Stimulated activated CD8-positive, alpha-beta memory T cell treated with anti-CD3 and anti-CD28 coated beads, Interleukin-7, amount 100 ng/mL, for 48 hours (primary cell): ENCODE results near the gene SAMD1.
"Not testable (repeated sequence)": the region's sequence is repeated elsewhere in the genome, so short reads cannot be mapped to it uniquely, and the experiment has no call there.

Source experiments
- DNase-seq, 2 donors: peaks; one replicate each; pipeline ENCODE4 v3.0.0-alpha.2; 2020; ENCODE audit warnings: low read depth in 1 of 2; ENCODE audit errors: extremely low read depth in 1 of 2

Gene SAMD1

GRCh38 chr19:14061751-14062557 lies 28.6 kb downstream of the SAMD1 start, which contains the start of gene PALM3:
Gene PALM3 (minus strand): TSS chr19:14062076. CDS start chr19:14061980, 96 bp downstream.
- no peak for DNase-seq

GRCh38 chr19:14061081-14061749 lies 29.3 kb downstream of the SAMD1 start:
- no peak for DNase-seq

DNA sequence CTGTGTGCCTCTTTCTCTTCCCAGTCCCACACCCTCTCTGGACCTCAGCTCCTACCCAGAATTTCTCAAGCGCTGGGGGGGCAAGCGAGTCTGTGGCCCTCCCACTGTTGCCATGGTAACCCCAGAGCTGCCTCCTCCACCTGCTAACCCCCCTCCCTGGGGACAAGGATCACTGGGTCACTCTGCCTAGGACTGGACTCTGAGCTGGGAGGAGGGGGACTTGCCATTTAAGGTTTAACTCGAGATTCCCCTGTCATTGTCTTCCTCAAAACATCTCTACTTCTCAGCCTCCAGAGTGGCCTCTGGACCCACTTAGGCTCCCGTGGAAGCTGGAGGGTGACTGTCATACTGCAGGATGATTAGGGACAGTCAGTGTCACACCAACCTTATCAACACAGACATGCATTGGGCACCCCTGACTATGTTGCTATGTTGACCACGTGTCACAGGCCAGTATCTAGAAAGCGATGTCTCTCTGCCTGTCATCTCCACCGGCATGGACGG lies 30.8 kb downstream of the SAMD1 start:
- DNase-seq = no peak

GRCh38 chr19:14059093-14059480 lies 31.5 kb downstream of the SAMD1 start:
- peak in 1 of 2 donors; percentile 46 for DNase-seq

DNA sequence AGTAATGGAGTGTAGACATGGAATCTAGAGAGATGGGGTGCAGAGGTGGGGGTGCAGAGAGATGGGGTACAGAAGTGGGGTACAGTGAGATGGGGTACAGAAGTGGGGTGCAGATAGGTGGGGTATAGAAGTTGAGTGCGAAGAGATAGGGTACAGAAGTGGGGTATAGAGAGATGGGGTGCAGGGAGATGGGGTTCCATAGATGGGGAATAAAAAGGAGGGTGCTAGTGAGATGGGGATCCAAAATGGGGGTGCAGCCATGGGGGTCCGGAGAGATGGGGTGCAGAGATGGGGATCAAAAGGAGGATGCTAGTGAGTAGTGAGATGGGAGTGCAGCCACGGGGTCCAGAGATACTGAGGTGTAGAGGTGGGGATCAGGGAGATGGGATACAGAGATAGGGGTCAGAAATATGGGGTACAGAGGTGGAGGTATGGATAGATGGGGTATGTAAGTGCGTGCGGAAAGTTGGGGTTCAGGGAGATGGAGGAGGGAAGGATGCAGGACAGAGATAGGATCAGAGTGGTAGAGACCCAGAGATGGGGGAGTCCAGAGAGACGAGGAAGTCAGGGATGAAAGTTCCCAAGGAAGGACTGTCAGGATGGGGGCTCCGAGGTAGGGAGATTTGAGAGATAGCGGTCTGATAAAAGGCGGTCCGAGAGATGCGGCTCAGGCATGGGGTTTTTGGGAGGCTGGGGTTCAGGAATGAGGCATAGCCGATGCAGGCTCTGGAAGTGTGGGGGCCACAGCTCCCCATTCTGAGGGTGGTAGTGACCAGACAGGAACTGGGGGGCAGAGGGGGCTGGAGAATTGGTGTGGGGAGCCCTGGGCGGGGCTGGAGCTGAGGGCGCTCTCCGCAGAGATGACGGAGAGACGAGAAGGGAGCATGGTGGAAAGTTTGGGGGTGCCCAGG lies 32.1 kb downstream of the SAMD1 start:
- DNase-seq = no peak

DNA sequence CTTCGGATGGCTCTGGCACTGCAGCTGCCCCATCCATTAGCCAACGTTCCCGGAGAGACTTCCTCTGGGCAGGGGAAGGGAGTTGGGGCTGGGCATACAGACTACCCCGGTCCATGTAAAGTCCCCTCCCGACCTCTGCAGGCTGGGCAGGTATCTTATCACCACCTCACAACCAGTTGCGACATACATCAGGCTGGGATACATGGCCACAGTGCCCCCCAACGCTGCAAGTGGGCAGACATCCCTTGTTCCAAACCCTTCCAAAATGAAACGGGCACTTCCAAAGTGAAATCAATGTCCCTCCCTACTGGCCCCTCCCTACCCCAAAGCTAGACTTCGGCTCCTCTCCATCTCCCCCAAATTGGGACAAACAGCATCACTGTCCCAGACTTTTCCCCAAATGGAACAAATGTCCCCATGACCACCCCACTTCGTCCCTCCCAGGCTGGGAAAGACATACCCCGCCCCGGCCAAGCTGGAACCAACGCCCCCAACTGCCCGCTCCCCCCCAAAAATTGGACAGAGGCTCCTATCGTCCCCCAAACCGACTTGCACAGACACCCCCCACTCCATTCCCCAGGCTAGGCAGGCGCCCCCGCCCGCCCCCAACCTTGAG lies 33.7 kb downstream of the SAMD1 start:
- no peak for DNase-seq

- DNase-seq = no peak
These were observed 34.4 kb downstream of the SAMD1 start for GRCh38 chr19:14056069-14056666.

DNA sequence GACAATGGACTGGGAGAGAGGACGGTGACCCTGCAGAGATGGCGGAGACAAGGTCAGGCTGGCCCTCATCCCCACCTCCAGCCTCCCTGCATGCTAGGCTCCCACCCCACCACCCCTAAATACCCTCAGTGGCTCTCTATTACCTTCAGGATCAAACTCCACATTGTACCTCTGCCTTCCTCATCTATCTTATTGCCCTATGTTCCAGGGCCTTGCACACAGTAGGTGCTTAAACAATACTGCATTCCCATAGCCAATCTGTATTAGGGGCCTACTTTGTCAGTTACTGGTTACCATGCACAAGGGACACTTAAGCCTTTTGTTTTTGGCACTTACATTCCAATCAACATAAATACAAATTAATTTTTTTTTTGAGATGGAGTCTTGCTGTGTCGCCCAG lies 35.2 kb downstream of the SAMD1 start:
- DNase-seq = no peak

DNA sequence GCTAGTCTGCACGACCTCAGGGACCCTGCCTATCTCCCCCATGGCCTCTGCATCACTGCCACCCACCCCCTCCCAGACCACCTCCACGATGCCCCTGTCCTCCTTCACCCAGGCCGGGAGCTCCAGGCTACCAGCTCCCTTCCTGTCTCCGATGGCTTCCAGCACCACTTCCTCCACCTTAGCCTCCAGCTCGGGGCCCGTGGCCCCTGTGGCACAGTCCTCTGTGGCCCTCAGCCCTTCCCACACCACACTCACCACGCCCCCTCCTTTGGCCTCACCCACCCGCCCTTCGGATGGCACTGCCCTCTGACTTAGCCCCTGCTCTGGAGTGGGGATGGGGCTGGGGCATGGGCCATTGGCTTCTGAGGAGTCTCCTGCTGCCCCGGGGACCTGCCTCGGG lies 35.8 kb downstream of the SAMD1 start:
- no peak for DNase-seq

- no peak for DNase-seq
These were observed 36.5 kb downstream of the SAMD1 start for GRCh38 chr19:14054099-14054498.

DNA sequence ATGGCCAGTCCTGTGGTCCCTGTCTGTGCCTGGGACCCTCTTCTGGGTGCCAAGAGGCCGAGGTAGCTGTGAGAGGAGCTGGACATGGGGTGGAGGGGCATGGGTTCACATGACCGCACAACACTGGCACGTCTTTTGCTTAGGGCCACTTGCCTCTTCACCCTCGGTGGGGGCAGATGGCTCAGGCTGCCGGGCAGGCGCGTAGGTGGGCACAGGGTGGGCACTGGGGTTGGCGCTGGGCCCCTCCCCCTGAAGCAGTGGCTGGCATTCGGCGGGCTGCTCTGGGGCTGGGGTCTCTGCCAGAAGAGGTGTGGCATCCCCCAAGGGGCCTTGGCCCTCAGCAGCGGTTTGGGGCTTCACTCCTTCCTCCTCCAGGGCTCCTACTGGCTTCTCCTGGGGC lies 37.1 kb downstream of the SAMD1 start:
- no peak for DNase-seq

DNA sequence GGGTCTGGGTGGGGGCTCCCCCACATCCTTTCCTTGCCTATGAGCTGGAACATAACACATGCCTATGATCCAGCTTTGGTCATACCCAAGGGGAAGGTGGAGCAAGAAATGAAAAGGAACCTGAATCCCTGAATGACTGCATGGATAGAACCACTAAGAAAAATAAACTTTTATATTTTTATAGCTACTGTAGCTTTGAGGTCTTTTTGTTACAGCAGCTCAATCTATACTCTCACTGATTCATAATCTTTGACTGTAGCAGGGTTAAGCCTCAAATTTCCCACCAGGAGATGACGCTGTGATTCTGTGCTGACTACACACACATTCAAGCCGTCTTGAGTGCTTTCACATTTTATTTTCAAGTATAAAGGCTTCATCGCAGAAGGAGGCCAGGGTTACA lies 37.5 kb downstream of the SAMD1 start:
- no peak for DNase-seq

DNA sequence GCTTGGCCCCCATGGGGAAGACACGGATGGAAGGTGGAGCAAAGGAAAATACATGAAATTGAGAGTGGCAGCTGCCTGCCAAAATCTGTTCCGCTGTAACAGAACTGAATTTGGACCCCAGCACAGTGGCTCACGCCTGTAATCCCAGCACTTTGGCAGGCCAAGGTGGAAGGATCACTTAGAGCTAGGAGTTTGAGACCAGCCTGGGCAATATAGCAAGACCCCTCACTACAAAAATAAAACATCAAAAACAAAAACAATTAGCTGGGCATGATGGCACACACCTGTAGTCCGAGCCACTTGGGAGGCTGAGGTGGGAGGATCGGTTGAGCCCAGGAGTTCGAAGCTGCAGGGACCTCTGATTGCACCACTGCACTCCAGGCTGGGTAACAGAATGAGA lies 38.1 kb downstream of the SAMD1 start:
- DNase-seq = no peak

- DNase-seq = no peak
These were observed 38.6 kb downstream of the SAMD1 start for GRCh38 chr19:14051980-14052379.

GRCh38 chr19:14050961-14051360 lies 39.6 kb downstream of the SAMD1 start:
- not testable (repeated sequence) for DNase-seq

DNA sequence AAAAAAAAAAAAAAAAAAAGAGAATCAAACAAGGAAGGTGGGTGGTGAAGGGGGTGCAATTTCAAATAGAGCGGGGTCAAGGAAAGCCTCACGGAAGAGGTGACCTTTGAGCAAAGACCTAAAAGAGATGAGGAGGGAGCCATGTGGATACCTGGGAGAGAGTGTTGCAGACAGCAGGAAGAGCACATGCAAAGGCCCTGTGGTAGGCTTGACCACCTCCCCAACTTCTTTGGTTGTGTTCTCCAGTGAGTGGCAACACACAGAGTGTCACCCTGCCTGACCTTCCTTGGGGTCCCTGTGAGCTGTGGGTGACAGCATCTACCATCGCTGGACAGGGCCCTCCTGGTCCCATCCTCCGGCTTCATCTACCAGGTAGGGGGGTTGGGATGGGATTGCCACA lies 40.0 kb downstream of the SAMD1 start:
- no peak for DNase-seq

DNA sequence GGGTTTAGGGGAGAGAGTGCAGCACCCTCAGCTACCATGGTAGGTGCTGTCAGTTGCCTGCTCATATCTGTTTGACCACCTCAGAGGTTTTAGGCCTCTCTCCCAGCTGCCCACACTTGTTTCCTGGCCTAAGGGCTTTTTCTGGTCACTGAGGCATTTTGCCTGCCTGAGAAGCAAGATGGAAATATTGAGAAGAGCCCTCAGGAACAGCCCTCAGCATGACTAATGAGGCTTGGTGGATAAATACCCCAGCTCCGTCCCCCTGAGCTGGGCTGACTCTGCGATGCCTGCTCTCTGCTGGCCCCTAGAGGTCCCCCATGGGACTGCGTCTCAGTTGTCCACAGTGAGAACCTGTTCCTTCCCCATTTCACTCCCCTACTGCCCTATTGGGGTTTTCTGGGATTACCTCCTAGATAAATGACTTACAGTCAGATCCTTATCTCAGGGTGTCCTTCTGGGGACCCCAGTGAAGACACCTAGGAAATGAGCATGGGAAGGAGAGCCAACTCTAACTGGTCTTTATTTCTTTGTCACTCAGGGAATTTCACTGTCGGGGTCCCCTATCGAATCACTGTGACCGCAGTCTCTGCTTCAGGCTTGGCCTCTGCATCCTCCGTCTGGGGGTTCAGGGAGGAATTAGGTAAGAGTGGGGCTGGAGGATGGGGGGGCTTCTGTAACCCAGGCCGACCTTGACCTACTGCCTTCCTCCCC lies 42.0 kb downstream of the SAMD1 start:
- peak; percentile 53 to 55 for DNase-seq

GRCh38 chr19:14047866-14048265 lies 42.7 kb downstream of the SAMD1 start:
- DNase-seq = not testable (repeated sequence)
